Inflammatory macrophage treated with lipopolysaccharide for 4 hours (primary cell): ENCODE data around the gene TINCR.
"Not testable (repeated sequence)": the region's sequence is repeated elsewhere in the genome, so short reads cannot be mapped to it uniquely, and the experiment has no call there.

Experiments used
- DNase-seq: peaks from one replicate; pipeline ENCODE4 v3.0.0-alpha.2; 2020

Gene TINCR

DNA sequence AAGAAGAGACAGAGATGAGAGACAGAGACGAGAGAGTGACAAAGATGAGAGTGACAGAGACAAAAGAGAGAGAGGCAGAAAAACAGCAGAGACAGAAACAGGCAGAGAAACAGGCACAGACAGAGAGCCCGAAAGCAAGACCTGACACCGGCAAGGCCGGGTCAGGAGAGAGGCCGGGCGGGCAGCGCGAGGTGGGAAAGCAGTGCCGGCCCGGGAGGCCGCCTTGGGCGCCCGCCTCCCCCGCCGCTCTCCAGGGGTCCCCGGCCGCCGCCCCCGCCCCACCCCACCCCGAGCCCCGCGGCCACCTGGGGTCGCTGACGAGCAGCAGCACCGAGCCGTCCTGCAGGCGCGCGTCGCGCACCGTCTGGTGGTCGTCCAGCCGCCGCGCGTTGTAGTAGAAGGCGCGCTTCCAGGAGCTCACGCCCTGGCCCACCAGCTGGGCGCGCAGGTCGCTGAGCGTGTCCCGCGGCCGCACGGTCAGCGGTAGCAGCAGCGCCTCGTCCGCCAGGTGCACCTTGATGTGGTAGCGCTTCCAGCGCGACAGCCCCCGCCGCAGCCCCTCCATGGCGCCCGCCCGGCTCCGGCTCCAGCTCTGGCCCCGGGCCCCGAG is at the start of gene TINCR:
Gene TINCR (minus strand): TSS at position 594 of the 610 bp plus-strand sequence.
- no peak for DNase-seq

DNA sequence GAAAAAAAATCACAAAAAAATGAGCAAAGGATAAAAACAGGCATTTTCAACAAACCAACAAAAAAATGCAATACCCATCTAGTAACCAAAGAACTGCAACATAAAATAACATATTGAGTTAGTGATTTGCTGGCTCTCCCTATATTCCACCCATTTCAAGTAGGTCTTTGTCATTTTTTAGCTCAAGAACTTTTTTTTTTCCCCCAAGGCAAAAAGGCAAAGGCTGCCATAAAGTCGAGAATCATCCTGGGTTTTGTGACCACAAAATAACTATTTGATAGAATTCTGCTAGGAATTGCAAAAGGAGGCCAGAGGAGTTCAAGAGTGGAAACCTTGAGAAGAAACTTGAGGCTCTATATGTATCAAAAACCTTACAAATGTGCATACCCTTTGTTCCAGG is 49.3 kb upstream of the TINCR start:
- no peak for DNase-seq

DNA sequence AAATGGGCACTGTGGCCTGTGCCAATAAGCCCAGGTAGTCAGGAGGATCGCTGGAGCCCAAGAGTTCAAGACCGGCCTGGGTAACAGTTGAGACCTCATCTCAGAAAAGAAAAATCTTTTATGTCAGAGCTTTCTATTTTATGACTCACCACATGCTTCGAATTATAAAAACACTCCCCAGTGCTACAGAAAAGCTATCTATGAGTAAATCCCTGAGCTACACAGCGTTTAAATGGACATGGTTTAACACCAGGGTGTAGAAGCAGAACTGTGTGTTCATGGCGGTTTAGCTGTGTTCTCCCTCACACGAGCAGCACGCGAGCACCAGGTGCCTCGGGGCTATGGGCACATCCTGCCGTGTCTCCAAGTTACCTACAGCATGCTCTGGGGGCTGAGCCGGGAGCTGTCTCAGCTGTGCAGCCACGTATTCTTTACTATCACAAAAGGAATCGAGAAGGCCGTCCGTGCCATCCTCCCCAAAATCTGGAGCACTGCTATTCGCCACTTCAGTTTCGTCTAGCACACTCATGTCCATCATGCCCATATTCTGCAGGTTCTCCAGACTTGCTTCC is 48.1 kb upstream of the TINCR start:
- no peak for DNase-seq

DNA sequence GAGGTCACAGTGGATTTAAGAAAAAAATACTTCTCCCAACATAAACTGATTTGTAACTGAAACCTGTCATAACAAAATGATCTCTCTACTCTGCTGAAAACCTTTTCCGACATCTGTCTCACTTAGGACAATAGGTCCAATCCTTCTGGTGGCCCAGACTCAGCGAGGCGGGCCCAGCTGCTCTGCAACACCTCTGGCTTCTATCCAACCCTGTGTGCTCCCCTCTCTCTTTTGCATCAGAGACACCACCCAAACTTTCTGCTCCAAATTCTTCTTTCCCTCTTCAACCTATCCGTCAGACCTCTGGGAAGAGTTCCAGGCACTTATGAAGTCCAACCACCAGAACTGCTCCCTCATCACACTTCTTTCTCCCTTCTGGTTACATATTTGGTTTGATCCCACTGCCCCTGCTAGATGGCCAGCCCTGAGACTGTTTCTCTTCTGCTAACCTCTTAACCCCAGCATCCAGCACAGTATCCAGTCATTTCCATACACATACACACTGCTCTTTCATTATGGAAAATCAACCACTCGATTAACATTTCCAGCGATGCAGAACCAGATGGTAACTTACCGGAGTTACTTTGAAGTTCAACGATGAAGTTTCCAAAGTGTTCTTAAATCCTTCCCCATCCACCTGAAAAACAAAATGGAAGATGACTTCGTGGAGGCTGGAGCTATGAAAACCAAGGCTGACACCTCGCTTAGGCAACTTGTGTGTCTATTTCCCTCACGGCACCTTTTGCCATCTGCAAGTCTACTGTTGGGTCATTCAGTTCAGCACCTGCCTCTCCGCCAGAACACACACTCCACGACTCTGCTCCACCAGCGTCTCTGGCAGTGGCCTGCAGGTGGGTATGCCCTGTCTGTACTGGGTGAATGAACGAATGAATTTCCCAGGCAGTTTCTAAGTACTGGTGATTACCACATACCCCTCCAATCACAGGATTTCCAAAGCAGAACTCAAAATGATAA is 45.4 kb upstream of the TINCR start:
- DNase-seq = no peak

DNA sequence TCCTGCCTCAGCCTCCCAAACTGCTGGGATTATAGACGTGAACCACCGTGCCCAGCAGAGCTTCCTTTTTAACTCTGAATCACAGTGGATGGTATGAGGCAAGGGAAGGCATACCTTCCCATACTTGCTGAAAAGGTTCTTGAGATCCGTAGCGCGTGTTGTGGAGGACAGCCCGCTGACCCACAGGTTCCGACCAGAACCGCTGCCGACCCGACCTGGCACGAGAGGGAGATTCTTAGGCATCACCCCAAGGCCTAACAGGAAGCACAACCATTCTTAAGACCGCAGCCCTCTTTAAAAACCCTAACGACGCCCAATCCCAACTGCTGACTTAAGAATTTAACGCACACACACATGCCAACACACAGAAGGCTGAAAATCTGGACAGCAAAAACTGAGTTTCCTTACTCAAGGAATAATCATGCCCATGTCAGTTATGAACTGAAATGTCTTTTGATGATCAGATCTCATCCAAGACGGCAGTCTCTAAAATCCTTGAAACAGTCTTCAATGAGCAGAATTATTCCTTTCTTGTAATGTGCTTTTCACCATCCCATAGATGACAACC is 42.2 kb upstream of the TINCR start:
- no peak for DNase-seq

DNA sequence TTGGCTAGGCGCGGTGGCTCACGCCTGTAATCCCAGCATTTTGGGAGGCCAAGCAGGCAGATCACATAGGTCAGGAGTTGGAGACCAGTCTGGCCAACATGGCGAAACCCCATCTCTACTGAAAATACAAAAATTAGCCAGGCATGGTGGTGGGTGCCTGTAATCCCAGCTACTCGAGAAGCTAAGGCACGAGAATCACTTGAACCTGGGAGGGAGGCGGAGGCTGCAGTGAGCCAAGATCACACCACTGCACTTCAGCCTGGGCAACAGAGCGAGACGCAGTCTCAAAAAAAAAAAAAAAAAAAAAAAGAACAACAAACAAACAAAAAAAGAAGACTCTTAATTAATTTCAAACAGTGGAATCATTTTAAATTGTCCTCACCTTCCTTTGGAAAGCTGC is 41.0 kb upstream of the TINCR start:
- DNase-seq = not testable (repeated sequence)

DNA sequence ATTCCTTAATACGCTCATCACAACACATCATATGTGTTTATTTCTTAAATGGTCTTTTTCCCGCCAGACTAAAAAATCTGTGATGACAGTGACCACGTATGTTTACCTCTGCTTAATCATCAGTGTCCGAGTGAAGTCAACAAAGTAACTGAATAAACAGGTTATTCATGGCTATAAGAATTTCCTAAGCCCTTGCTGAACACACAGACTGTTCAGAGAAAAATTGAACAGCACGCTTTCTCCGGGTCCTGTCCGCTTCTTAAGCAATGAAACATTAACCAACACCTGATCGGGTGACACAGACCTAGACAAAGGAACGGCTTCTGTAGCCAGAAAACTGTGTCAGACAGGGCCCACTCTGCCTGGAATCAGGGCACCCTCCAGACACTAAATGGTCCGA is 40.5 kb upstream of the TINCR start:
- DNase-seq = no peak

DNA sequence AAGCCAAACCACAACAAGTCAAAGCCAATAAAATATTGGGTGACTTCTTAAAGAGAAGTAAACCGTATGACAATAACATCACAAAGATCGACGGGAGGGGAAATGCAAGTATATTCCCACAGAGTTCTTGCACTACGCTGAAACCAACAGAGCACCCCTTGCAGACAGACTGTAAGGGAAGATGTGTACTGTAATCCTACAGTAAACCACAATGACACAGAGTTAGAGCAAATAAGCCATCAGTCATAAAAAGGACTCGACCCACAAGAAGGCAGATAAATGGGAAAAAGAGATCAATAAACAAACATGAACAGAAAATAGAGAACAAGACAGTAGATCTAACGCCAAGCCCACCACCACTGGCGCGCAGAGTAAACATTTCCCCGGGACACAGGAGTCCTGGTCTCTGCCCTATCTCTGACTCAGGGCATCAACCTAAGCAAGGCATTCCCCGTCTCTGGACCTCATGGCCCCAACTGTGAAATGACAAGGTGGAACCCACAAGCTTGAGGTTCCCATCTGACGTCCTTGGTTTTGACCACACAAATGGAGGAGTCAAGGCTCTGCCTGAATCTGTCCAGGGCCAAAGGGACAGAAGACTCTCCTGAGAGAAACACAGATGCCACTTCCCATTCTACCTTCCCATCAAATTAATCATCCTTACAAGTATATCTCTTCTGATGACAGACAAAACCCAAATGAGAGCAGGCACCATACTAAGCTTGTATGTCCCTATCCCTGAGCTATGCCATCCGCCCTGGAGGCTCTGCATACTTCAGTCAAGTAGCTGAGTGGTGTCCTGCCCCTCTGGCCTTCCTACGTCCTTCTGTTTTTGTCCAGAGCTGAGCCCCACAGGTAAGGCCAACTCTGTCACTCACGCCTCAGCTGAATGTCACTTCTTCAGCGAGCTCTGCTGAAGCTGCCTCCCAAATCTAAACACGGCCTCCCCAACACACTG is 39.8 kb upstream of the TINCR start:
- no peak for DNase-seq

DNA sequence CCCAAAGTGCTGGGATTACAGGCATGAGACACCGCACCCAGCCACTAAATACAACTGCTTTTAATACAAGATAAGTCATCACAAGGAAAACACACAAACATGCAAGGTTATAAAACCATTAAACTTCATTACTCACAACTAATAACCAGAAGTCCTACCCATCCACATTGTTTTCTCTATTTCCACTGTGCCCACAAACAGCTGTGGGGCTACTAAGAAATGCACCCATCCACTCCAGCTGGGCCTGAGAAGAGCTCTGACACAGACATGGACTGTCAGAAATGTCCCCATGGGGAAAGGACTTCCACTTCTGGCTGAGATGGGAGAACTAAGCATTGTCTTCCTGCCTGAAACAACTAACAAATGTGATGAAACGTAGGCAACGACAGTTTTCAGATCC is 37.6 kb upstream of the TINCR start:
- DNase-seq = no peak

DNA sequence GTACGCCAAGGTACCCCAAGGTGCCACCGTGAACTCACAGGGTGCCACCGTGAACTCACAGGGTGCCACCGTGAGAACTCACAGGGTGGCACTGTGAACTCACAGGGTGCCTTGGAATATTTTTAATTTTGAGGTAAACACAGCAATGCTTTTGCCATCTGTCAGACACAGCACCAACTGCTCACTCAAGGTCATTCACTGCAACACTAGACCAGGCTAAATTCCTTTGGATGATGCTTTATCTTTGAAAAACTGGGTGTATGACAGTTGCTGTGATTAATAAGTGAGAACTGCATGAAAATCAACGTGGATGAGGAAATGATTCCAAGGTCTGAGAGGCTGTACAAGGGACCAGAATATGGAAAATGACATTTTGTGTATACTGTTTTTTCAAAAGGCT is 35.9 kb upstream of the TINCR start:
- DNase-seq = no peak

DNA sequence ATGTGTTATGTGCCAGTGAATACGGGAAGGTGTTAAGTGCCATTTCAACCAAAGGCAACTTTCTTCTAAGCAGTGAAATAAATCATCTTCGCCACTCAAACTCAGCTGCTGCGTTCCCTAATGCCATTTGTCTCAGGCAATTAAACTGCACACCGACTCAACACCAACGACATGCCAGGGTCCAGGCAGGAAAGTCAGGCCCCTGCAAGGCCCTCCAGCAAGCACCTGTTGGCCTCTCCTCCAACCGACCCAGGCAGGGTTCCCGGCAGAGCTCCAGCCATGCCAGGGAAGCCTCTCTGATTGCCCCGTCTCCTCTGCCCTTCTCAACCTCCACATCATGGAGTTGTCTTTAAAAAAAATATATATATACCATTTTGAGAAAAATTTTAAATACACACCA is 33.0 kb upstream of the TINCR start:
- no peak for DNase-seq

DNA sequence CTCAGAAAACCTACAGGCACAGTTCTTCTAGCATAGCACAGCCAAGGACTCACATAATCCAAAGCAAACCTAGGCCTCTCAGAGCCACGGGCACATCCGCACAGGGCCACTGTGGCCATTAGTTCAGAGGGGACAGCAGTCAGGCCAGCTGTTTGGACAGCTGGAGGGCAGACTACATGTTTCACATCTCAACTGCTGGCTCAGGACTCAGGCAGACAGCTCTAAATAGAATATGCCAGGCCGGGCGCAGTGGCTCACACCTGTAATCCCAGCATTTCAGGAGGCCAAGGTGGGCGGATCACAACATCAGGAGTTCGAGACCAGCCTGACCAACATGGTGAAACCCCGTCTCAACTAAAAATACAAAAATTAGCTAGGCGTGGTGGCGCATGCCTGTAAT is 28.0 kb upstream of the TINCR start:
- DNase-seq = no peak

DNA sequence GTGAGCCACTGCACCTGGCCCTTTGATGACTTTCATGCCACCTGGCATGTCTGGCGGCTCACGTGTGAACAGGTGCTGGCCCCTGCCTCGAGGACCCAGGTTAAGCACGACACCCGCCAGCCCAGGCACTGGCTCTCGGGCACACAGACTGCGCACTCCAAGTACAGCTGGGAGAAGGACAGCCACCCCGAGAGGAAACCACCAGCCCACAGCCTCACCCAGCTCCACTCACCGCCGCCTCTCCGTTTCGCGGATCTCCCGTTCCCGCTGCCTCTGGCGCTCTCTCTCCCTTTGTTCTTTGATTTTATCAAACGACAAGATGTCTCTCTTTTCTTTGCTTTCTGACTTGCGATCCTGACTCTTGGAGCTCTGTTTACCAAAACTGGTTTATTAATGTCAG is 27.4 kb upstream of the TINCR start:
- no peak for DNase-seq

DNA sequence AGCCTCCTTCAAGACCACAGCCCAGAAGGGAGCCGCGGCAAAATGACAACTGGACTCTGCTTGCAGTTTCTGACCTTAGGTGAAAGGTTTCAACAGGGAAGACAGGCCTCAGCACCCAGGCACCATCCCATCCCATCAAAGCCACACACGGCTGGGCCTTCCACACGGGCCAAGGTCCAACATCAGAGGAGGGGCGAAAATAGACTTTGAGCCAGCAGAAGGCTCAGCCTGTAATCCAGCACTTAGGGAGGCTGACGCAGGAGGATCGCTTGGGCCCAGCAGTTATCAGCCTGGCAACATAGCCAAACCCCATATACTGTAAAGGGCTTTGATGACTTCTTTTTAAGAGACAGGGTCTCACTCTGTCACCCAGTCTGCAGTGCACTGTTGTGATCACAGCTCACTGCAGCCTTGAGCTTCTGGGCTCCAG is 26.8 kb upstream of the TINCR start:
- no peak for DNase-seq

DNA sequence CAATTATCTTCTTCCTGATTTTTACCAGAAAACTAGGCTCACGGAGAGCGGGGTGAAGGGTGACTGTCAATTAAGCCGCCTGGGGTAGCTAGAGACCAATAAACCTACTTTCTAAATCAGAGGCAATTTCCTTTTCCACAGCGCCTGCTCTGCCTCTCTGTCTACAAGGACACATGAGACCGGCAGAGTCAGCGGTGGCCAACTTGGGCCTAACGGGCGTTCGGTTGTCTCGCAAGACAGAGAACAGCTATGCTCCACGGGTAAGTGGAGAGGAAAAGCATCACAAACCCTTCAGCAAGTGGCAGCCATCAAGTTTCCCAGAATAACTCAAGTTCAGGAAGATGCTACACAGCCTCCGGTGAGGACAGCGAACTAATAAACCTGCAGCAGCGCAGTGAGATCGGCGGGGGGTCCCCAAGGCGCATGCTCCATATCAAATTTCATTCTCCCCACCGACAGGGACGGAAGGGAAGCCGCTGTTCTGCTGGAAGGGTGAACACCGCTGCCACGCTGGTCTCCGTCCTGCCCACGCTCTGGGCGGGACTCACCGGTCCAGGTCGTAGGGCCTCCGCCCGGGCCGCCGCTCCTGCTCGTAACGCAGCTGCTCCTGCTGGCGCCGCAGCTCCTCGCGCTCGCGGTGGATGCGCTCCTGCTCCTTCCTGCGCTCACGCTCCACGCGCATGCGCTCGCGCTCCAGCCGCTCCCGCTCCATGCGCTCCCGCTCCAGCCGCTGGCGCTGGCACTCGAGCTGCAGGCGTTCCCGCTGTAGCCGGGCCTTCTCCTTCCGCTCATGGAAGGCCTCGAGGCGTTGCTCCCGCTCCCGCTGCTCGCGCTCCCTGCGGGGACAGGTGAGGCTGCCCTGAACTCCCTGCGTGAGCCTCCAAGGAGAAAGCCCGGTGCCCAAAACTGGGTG is 25.8 kb upstream of the TINCR start:
- no peak for DNase-seq

DNA sequence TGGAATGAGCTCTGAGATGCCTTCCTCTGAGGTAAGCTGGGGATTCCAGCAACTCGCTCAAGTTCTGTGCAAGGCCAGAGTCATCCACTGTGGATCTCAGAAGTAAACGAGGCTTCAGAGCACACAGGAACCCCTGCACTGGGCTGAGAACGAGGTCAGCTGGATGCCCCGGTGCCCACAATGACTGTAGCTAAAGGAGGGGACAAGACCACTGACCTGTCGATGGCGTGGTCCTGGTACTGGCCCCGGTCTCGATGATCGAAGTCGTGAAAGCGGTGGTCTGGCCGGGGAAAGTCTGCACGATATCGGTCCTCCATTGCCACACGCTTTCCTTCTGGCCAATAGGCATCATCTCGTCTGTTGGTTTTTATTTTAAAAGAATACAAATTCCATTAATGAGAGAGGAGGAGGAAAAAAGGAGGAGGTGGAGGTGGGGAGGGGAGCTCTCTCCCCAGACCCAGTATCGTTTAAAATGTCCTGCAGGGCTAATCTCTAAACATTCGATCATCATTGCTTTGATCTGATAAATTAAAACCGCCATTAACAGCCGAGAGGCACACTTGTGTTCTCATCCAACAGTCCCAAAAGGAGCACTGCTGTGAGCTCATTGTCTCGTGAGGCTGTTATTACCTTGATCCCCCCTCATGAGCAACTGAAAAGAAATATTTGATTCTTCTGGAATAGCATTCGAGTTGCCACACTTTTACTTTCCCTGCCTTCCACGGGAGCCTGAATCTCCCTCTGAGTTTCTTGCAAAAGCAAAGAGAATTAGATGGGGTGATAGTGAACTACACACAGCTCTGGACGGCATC is 25.0 kb upstream of the TINCR start:
- DNase-seq = no peak

DNA sequence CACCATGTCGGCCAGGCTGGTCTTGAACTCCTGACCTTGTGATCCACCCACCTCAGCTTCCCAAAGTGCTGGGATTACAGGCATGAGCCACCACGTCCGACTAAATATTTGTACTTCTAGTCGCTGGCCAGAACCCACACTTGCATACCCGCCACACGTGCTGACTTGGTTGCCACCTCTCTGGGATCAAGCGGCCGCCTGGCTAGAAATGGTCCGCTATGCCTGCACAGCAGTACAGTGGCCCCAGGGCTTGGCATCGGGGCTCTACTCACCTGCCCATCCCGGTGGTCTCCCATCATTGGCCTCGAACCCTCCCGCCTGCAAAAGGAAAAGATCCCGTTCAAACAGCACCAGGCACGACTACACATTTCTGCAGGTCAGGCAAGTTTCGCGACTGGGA is 23.7 kb upstream of the TINCR start:
- DNase-seq = no peak

DNA sequence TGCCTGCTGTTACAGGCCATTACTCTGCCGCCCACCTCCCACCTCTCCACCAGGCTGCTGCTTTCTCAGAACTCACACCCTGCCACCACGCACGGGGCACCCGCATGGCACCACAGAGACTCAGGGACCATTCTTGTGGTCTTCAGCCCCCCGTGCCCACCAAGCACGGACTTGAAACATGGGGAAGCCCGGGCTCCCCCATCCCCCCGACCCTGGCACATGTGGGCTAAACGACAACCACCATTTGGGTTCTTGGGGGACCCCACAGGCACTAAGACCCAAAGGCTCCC is 23.1 kb upstream of the TINCR start:
- no peak for DNase-seq

DNA sequence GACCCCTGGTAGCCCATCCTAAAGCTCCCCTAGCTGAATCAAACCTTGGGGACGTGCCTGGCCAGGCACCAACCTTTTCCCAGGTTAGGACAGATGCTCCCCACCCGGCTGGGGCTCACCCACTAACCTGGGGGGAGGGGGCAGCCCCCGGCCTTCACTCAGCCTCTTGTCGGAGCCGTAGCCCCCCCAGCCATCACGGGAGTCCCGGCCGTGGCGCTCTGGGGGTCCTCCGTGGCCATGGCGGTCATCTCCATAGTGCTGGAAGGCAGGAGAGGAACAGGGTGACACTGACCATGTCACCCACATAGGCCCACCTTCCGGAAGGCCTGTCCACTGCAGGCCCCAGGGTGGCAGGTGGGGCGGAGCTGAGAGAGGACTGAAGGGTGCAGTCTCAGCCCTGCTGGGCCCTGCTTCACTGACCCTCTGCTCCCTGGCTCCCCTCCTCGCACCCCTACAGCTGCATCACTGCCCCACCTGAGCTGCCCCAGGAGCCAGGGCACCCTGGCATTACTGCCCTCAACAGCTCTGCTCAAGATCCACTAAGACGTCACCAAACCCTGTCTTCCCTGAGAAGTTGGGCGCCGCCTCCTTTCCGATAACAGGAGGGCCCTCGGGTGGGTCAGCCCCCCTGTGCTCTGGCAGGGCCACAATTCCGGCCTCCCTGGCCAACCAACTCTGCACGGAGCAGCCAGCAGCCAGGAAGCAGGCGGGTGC is 22.6 kb upstream of the TINCR start:
- DNase-seq = no peak
